Sigmoid colon (tissue), 7 donors: ENCODE results near the gene IQCE. TPM values are rescaled to one million over a fixed set of nuclear protein-coding genes. Genes with fewer than 3 reads are reported as not detected.

Source experiments
- DNase-seq: peaks from one replicate; pipeline ENCODE4 v3.0.0-alpha.2; 2019
- H3K27ac ChIP-seq, 4 donors: fragments of 200-600 bp; sonication (generic); one replicate each; pipeline ENCODE4 v1.5.1; 2016 to 2019; ENCODE audit warnings: mild to moderate bottlenecking in 1 of 4
- H3K27me3 ChIP-seq, 3 donors: fragments of 200-600 bp; sonication (generic); one replicate each; pipeline ENCODE4 v1.5.1; 2019; ENCODE audit warnings: mild to moderate bottlenecking in 1 of 3
- H3K36me3 ChIP-seq, 4 donors: fragments of 200-600 bp; sonication (generic); one replicate each; pipeline ENCODE4 v1.5.1; 2016 to 2019
- H3K4me1 ChIP-seq, 4 donors: fragments of 200-600 bp; sonication (generic); one replicate each; pipeline ENCODE4 v1.5.1; 2017 to 2019
- H3K4me3 ChIP-seq, 4 donors: fragments of 200-600 bp; sonication (generic); one replicate each; pipeline ENCODE4 v1.5.1; 2017 to 2019; ENCODE audit warnings: mild to moderate bottlenecking in 2 of 4, moderate library complexity in 1 of 4
- H3K9me3 ChIP-seq, 4 donors: fragments of 200-600 bp in 3 of 4; sonication (generic) in 3 of 4; one replicate each; pipeline versions ENCODE4 v1.5.1 to v1.6.1; 2013 to 2019
- EP300 ChIP-seq, 4 donors: sonication (generic); formaldehyde crosslinking; IDR thresholded peaks; one replicate each; pipeline ENCODE4 v1.6.1; 2017; ENCODE audit warnings: antibody characterized with exemption in 4 of 4
- POLR2A ChIP-seq, 2 donors: fragments of 450-650 bp; IDR thresholded peaks; one replicate each; pipeline ENCODE4 v1.6.1; 2016; ENCODE audit warnings: antibody characterized with exemption in 2 of 2, mild to moderate bottlenecking in 2 of 2, moderate library complexity in 2 of 2
- POLR2AphosphoS5 ChIP-seq, 4 donors: sonication (generic); formaldehyde crosslinking; IDR thresholded peaks; one replicate each; pipeline ENCODE4 v1.6.1; 2017; ENCODE audit warnings: antibody characterized with exemption in 4 of 4
- WGBS, 2 donors: extraction: QIAGEN DNeasy Blood & Tissue Kit; methylation state at CpG; one replicate each; pipeline ENCODE4 v1.1.7; 2013; 5-methylcytosine and 5-hydroxymethylcytosine counted together
- intact Hi-C: fragments of 100-400 bp; cut with DNase I; formaldehyde crosslinking; loops from one replicate; pipeline ENCODE4 v1.15.1; 2023
- polyA plus RNA-seq, 3 donors: library from polyadenylated mRNA; stranded (reverse); fragments of 200-250 nt; gene quantifications; one replicate each; pipeline ENCODE4 v1.2.3, GENCODE V29; 2013
- total RNA-seq, 4 donors: library from RNA; depleted of rRNA; stranded (reverse); fragments of >200 nt; gene quantifications; one replicate each; pipeline ENCODE4 v1.1.0, GENCODE V29; 2016
- TF ChIP-seq, protein P1 (sequence below), 4 experiments: fragments of 450-650 bp in 3 of 4; fragments of 200-600 bp in 1 of 4; IDR thresholded peaks; one replicate each; pipeline ENCODE4 v1.5.1; 2016 to 2019; ENCODE audit warnings: antibody characterized with exemption in 4 of 4, mild to moderate bottlenecking in 3 of 4, moderate library complexity in 2 of 4
- donor health status: healthy with polysubstance abuse.
- donor health status: Bipolar disorder and iron deficiency.
- donor health status: healthy.

Gene IQCE
- total and polyA plus RNA-seq, 7 donors: 6.4 to 22.4 (median 9.6) TPM

DNA sequence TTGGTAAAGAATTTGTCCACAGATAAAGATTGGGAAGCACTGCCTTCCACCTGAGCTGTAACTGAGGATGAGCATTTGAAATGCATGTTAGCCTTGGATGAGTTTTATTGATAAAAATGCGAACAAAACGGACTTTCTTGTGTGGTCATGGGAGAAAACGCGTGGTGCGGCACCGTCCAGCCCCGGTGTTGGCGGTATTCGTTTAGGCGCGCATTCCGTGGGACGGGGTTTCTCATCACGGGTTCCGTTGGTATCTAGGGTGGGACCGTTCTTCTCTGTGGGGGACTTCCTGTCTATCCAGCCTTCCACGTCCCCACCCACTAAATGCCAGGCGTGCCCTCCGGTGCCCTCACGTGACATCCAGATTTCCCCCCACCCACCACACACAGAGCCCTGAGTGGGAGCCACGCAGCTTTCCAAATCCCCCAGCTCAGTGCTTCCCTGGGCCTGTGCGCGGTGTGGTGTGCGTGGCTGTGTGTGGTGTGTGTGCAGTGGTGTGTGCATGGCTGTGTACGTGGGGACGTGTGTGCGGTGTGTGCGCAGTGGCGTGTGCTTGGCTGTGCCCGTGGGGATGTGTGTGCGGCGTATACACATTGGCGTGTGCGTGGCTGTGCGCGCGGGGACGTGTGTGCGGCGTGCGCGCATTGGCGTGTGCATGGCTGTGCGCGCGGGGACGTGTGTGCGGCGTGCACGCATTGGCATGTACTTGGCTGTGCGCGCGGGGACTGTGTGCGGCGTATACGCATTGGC, 18.1 kb downstream of the IQCE start:
- Histone ChIP-seq H3K27ac (no peak overlapping the region), H3K4me1 (no peaks in the 10 kb centered on the region), H3K27me3 (no peaks in the 10 kb centered on the region), H3K36me3 (peaks cover 0 to 53% (median 14%) of the 10 kb centered on the region in 4 donors), H3K9me3 (no peaks in the 10 kb centered on the region), H3K4me3 (no peak overlapping the region)
- intact Hi-C loops: no loop called here
- DNase-seq: no peak
- no peak for TF ChIP-seq POLR2A (IDR thresholded peaks at IDR 0.05)
- no peak for TF ChIP-seq EP300 (IDR thresholded peaks at IDR 0.05)
- TF ChIP-seq, protein P1, sequence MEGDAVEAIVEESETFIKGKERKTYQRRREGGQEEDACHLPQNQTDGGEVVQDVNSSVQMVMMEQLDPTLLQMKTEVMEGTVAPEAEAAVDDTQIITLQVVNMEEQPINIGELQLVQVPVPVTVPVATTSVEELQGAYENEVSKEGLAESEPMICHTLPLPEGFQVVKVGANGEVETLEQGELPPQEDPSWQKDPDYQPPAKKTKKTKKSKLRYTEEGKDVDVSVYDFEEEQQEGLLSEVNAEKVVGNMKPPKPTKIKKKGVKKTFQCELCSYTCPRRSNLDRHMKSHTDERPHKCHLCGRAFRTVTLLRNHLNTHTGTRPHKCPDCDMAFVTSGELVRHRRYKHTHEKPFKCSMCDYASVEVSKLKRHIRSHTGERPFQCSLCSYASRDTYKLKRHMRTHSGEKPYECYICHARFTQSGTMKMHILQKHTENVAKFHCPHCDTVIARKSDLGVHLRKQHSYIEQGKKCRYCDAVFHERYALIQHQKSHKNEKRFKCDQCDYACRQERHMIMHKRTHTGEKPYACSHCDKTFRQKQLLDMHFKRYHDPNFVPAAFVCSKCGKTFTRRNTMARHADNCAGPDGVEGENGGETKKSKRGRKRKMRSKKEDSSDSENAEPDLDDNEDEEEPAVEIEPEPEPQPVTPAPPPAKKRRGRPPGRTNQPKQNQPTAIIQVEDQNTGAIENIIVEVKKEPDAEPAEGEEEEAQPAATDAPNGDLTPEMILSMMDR (IDR thresholded peaks at IDR 0.05): no peak
- TF ChIP-seq POLR2AphosphoS5 (IDR thresholded peaks at IDR 0.05): no peak
- 92% methylated on average over 56 of the region's 56 CpGs for WGBS, 2 donors

DNA sequence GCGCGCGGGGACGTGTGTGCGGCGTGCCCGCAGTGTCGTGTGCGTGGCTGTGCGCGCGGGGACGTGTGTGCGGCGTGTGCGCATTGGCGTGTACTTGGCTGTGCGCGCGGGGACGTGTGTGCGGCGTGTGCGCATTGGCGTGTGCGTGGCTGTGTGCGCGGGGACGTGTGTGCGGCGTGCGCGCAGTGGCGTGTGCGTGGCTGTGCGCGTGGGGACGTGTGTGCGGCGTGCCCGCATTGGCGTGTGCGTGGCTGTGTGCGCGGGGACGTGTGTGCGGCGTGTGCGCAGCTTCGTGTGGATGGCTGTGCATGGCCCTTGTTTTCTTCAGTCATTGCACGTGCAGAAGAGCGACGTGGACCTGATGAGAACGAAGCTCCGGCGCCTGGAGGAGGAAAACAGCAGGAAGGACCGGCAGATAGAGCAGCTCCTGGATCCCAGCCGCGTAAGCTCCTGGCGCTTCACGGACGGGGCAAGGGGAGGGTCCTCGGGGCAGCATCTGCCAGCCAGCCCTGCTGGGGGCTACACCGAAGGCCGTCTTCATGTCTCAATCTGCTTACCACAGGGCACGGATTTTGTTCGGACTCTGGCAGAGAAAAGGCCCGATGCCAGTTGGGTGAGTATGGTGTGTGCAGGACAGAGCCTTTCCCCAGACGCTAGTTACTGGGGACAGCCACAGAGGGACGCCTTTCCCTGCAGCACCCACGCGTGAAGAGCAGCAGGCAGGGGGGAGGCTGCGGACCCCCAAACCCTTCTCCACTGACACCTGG, 19.3 kb downstream of the IQCE start:
- Histone ChIP-seq H3K27ac (no peak overlapping the region), H3K4me1 (no peaks in the 10 kb centered on the region), H3K4me3 (no peak overlapping the region), H3K27me3 (no peaks in the 10 kb centered on the region), H3K9me3 (no peaks in the 10 kb centered on the region), H3K36me3 (peaks cover 0 to 50% (median 14%) of the 10 kb centered on the region in 4 donors)
- intact Hi-C loops: no loop called here
- WGBS, 2 donors: 96 to 98% methylated on average over 73 of the region's 73 CpGs
- TF ChIP-seq EP300 (IDR thresholded peaks at IDR 0.05) (no peak), POLR2A (IDR thresholded peaks at IDR 0.05) (no peak), POLR2AphosphoS5 (IDR thresholded peaks at IDR 0.05) (no peak)
- TF ChIP-seq, protein P1 (IDR thresholded peaks at IDR 0.05): no peak
- DNase-seq: no peak

DNA sequence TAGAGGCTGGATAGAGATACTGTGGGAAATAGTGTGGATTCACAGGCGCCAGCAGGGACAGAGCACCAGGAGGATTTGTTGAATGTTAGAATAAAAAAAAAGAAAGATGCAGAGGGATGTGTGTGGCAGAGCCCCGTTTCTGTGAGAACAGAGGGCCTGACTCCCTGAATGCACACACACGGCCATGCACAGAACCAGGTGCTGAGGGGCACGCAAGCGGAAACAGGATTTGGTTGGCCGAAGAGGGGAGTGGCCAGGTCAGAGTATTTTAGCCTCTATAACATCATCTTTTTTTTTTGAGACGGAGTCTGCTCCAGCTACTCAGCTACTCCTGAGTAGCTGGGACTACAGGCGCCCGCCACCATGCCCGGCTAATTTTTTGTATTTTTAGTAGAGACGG, 21.9 kb downstream of the IQCE start:
- intact Hi-C loops: no loop called here
- Histone ChIP-seq H3K27me3 (no peaks in the 10 kb centered on the region), H3K27ac (no peak overlapping the region), H3K36me3 (peaks cover 0 to 42% (median 10%) of the 10 kb centered on the region in 4 donors), H3K4me3 (no peak overlapping the region), H3K9me3 (no peaks in the 10 kb centered on the region), H3K4me1 (no peaks in the 10 kb centered on the region)
- 90 to 96% methylated on average over 11 of the region's 11 CpGs for WGBS, 2 donors
- DNase-seq: no peak
- TF ChIP-seq, protein P1 (IDR thresholded peaks at IDR 0.05): no peak
- no peak for TF ChIP-seq POLR2AphosphoS5 (IDR thresholded peaks at IDR 0.05)
- no peak for TF ChIP-seq EP300 (IDR thresholded peaks at IDR 0.05)
- no peak for TF ChIP-seq POLR2A (IDR thresholded peaks at IDR 0.05)

DNA sequence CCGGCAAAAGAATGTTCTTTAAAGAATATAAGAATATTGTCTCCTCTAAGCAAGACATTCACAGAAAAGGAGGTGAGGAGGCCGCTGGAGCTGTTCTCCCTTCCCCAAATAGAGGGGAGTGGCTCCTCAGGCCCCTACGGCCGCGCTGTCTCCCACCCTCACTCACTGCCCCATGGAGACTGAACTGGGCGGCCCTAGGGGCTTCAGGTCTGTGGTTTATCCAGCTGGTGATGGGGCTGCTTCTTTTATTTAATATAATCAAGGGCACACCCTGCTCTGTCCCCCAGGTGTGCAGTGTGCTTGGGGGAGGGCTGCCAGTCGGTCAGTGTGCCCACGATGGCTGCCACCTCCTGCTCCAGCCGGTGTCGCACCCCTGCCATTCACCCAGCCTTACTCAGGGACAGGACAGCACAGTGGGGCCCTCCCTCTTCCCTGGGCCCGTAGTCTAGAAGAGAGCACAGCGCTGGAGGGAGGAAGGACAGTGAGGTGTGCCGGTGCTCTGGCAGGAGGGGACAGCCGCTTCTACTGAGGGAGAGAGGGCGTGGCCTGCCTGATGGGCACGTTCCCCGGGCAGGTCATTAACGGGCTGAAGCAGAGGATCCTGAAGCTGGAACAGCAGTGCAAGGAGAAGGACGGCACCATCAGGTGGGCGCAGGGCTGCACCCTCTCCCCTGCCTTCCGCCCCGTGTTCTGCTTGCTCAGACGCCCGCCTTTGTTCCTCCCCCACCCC, 23.4 kb downstream of the IQCE start:
- 49 to 85% methylated on average over 24 of the region's 24 CpGs for WGBS, 2 donors
- H3K4me1 ChIP-seq: no peaks in the 10 kb centered on the region
- no peak for DNase-seq
- peaks cover 0 to 58% (median 16%) of the 10 kb centered on the region in 4 donors for H3K36me3 ChIP-seq
- no peaks in the 10 kb centered on the region for H3K27me3 ChIP-seq
- H3K27ac ChIP-seq: no peak overlapping the region
- no peak overlapping the region for H3K4me3 ChIP-seq
- H3K9me3 ChIP-seq: no peaks in the 10 kb centered on the region
- intact Hi-C loops: no loop called here
- TF ChIP-seq POLR2AphosphoS5 (IDR thresholded peaks at IDR 0.05) (no peak), POLR2A (IDR thresholded peaks at IDR 0.05) (no peak), EP300 (IDR thresholded peaks at IDR 0.05) (no peak)
- TF ChIP-seq, protein P1 (IDR thresholded peaks at IDR 0.05): no peak
